GM19395 (cell line): ENCODE data around the gene ITGA6.

Source experiments
- ATAC-seq: cut with Tn5 transposase; IDR thresholded peaks from one replicate; pipeline ENCODE4 v1.9.1; 2021; ENCODE audit warnings: mild to moderate bottlenecking, moderate library complexity; ENCODE audit not compliant: unreplicated experiment

The ITGA6 gene

DNA sequence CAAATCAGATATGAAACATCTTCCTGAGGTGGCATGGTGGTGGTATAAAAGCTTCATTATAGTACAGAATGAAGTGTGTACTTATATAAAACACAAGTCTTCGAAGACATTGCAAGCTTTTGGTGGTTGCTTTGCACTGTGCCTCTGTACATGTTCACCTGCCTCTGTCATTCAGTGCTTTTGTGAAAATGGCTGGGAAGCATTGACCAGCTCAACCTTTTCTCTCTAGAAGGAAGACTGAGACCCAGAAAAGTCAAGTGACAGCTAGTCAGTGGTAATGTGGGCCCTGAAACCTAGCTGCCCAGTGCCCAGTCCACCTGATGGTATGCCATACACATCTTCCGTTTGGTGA is 12.1 kb downstream of the ITGA6 start:
- no peak for ATAC-seq

DNA sequence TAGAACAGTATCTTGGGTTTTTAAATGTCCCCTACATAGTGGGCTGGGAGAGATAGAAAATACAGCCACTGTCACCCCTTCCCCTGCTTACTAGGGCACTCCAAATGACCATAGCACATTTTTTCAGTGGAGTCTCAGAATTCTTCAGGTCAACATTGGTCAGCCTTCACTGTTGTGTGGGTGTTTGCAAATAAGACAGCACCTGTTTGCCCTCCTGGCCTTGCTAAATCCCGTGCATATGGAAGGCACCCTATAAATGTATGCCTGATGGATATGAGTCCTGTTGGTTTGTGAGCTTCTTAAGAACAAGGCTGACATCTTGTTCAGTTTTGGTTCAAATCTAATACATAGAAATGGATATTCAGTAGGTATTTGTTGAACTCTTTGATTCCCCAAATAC is 12.5 kb downstream of the ITGA6 start:
- ATAC-seq = no peak

DNA sequence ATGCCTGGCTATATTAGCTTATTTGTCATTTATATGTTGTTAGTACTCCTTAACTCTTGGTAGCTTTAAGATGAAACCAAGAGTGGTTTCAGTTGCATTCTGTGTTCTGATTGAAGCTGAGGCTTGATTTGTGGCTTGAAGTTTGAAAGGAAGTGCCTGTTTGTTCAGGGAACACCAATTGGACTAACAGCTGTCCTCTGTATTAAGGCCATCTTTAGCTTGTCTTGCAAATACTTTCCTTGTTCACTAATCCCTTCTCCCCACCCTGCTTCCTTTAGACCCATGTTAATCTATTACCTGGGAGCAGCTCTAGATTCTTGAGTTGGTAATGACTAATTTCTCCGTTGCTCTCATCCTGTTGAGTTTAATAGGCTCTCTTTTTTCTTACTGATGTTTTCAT is 13.4 kb downstream of the ITGA6 start:
- ATAC-seq = peak; percentile 72

DNA sequence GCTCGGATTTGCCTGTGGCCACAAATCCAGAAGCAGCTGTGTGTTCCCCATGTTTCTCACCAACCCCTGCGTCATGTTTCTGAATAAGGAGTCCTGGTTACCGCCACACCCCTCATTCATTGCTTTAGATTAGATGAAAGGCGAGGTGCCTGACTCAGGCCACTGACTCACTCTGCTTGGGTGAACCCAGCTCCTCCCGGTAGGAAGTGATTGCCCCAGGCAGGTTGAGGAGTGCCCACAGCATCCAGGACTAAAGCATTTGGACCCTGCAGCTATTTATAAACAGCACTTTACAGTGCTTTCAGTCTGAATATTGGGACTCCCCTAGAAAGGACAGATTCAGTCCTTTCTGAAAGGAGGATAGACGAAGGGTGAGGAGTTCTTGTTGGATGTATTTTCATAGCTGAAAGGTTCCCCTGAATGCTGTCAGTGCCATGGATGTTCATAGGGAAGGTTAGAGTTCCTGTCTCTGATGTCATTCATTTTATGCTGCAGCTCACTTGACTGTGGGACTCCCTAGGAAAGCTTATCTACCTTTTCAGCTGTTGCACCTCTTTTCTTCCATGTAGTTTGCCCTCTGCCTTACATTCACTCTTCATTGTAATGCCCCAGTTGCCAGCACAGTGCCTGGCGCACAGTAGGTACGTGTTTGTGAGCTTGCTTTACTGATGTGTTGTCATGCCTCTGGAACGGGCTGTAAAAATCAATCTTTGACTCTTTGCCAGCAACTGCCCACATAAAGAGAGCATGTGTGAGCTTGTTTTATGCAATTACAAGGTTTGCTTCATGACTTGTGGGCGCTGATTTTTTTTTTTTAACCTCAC is 14.9 kb downstream of the ITGA6 start:
- no peak for ATAC-seq

DNA sequence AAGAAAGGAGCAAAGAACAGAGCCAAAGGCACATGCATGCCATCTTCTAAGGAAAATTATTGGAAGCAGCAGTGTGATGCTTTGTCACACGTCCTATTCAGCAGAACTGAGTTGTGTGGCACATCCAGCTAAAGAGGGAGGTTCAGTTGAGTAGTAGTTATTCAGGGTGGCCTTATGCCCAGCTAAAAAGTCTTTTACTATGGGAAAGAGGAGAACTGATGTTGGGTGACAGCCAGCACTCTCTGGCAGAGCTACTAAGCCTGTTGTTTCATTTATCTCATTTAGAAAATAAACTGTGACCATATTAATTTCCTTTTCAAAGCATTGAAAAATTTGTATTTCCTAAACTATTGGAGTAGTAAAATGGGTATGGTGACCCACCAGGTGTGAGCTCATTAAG is 18.5 kb downstream of the ITGA6 start:
- ATAC-seq = no peak

DNA sequence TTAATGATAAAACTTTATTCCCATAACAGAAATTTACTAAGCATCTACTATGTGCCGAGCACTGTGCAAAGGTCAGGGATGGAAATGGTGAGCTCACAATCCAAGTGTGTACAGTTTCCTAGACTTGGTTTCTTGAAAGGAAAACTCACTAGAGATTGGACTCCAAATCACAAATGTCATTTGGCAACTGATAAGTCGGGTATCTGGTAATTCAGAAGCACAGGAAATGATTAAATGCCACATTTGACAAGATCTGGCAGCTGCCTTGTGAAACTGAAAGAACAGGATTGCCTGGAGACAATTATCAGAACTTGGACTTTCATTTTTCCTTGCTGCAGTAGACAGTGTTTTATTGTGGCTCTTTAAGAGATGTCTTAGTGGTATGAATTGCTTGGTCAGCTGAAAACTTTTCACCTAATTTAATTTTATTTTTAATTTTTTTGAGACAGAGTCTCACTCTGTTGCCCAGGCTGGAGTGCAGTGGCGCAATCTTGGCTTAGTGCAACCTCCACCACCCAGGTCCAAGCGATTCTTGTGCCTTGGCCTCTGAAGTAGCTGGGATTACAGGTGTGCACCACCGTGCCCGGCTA is 19.2 kb downstream of the ITGA6 start:
- ATAC-seq = no peak

DNA sequence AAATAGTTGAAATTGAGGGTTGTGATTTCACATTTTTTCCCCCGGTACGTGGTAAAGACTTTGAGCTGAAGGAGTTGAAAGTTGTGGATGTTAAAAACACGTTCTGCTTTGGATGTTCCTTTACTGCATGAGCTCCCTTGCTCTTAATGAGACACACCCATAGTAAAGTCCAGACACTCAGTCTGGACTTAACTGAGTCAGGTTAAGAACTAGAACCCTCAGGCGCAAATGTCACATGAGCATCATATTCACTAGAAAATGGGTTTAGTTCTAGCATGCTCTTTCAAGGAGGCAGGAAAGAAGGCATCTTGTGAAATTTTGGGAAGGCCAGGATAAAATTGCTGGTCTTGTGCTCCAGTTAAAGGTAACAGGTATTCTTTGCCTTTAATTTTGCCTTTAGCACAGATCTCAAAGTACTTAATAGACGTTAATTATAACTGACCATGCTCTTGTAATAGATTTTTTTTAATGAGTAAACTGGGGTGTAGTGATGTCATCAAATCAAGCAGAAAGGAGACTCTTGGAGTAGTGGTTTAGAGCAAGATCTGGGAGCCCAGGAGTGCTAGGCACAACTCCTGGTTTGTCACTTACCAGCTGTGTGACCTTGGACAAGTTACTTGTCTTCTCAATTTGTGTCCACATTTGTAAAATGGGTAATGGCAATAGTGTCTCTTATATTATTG is 20.6 kb downstream of the ITGA6 start:
- ATAC-seq = no peak

DNA sequence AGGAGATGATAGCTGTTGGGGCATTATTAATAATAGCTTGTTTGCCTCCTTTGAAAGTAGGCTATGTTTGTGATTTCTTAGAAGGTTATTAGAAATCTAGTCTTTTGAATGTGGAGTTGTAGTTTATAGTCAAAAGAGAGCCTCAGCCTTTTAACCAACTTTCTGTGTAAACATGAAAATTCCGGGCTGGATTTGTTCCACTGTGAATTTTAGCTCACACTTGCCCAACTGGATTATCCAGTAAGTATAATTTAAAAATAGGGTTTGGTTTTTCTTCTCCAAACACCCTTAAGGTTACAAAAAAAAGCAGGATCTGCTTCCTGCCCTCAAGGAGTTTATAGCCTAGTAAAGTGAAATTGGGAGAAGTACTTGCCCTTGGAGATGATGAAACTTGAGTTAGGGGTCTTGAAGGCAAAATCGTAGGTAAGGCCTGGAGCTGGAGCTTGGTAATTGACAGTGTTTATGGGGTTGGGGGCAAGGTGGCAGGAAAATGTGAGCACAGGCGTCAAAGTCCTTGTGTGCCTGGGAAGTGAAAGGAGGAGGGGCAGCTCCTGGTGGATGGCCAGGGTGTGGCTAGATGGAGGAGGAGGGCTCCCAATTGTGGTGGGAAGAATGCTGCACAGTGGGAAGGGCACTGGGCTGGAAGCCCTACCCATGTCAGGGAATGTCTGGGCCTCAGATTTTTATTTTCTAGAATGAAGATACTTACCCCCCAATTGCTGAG is 21.3 kb downstream of the ITGA6 start:
- ATAC-seq = no peak

DNA sequence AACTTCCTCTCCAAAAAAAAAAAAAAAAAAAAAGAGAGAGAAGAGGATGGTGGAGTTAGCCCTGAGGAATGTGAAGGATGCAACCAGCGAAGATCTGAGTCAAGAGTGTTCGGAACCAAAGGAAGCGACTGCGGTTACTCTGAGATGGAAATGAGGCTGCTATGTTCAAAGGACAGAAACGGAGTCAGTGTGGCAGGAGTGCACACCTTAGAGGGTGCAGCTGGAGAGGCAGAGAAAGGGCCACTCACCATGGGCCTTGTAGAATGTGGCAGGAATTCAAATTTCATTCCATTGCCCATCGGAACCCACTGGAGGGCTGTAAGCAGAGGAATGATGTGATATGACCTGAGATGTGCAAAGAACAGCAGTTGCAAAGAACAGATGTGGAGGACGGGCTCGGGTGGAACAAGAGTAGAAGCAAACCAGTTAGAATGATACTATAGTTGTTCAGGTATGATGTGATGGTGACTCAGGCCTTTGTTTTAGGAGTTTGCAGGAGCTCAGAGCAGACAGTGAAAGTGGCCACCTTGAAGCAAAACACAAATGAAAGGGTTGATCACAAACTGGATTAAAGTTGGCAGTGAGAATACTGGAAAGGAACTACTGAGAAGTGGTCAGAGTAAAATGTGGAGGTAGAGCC is 22.6 kb downstream of the ITGA6 start:
- no peak for ATAC-seq

DNA sequence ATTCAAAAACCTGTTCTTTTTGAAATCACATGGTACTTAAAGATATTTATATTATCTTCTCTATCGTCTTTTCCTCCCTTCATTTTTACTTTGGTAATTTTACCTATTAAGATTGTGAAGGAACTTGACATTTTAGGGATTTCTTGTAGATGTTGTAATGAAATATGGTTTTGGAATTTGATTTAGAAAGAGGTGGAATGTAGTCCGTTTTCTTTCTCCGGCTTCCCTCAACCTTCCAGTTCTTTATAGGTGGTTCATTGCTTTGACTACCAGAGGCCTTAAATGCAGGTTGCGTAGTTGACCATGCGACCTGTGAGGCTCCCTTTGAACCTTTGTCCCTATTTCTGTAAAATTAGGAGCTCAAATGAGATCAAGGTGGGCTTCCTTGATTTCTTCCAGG is 24.5 kb downstream of the ITGA6 start:
- no peak for ATAC-seq

DNA sequence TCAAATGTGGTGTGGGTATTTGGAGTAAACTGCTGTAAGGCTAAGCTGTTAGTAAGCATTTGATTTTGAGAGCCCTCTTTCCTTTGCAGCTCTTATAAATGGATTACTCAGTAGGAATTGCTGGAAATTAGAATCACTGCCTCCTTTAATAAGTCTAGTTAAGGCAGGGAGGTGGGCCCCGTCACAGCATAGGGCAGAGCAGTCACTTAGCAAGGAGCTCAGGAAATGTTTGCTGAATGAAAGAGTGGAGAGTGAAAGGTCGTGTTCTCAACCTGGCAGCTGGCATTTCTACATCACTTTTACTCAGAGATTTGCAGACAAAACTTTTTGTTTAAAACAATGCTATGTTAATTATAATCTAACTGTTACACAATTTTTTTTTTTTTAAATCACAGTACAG is 25.5 kb downstream of the ITGA6 start:
- ATAC-seq = no peak

DNA sequence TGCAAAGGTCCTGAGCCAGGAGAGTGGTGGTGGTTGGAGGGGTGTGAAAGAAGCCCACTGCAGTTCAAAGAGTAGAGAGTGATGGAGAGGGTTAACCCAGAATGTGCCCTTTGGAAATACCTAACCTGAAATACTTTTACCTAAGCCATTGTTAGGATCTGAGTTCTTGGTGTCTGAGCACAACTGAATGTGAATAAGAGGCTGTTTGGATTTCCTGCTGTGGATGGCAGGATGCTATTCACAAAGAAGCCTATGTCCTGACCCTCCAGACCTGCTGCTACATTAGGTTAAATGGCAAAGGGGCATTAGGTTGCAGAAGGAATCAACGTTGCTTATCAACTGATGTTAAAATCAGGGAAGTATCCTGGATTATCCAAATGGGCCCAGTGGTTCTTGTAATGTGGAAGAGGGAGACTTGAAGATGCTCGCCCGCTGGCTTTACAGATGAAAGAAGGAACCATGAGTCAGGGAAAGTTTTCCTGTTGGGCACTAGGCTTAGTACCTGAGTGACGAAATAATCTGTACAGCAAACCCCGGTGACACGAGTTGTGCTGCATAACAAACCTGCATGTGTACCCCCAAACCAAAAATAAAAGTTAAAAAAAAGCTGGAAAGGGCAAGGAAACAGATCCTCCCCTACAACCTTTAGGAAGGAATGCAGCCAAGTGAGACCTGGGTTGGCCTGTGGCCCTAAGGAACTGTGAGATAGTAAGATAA is 27.2 kb downstream of the ITGA6 start:
- no peak for ATAC-seq

DNA sequence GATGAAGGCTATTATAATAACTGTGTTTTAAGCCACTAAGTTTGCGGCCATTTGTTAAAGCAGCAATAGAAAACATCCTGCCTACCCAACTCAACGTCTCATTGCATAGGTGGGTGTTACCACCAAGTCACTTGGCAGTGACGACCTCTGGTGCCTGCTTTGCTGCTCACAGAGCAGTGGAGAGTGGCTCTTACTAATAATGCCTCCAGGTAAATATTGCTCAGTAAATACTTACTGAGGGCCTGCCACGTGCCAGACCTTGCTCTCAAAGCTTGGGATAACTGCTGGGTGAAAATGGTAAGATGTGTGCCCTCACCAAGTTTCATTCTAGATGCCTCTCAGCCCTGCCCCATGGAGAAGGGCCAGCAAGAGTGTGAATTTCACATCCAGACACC is 27.7 kb downstream of the ITGA6 start:
- no peak for ATAC-seq

DNA sequence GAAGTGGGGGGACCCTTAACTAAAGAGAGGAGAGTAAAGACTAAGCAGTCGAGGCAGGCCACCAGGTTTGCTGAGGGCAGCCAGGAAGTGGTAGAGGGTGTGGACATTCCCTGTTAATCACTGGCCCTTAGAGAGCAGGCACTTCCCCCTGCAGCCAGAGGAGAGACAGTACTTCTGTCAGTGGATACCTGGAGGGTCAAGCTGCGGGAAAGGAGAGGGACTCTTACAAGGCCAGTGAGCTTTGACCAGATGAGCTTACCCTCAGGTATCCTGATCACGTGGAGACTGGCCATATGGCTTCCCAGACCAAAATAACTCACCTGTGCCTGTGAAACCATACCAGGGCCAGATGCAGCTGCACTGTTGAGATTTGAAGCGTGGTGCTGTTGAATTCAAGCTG is 28.6 kb downstream of the ITGA6 start:
- ATAC-seq = no peak

DNA sequence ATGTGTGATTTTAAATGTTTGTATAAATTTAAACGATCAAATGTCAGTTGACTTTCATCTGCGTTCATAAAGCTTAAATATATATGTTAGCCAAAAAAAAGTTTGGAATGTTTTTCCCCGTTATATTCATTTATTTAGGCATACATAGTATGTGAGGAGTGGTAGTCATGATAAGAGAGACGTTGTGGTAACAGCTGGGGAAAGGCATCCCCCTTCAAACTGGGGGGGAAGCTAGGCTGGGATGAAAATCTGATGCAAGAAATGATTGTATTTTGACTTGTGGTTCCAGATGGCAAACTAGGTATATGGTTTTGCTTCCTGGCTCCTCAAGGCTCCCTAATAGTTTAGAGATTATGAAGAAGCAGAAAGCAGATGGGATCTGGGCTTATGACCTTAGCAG is 30.1 kb downstream of the ITGA6 start:
- no peak for ATAC-seq

DNA sequence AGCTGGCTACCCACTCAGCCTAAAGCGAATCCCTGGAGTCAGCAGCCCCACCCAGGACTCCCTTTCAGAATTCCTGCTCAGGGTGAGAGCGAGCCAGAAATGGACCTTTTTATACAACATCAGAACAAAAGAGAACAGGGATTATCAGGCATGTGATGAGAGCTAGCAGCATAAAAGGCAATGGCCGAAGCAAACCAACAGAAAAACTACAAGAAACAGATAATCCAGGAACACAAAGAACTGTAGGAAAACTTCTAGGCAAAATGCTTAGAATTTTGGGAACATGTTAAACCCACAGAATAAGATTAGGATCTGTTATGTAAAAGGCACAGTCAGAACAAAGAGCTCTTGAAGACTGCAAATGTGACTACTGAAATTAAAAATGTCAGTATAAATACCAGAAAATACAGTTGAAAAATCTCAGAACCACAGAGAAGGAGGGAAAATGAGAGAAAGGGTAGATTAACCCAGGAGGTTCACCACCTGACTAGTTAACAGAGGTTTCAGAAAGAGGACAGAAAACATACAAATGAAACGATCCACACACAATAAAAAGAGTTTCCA is 31.3 kb downstream of the ITGA6 start:
- no peak for ATAC-seq

DNA sequence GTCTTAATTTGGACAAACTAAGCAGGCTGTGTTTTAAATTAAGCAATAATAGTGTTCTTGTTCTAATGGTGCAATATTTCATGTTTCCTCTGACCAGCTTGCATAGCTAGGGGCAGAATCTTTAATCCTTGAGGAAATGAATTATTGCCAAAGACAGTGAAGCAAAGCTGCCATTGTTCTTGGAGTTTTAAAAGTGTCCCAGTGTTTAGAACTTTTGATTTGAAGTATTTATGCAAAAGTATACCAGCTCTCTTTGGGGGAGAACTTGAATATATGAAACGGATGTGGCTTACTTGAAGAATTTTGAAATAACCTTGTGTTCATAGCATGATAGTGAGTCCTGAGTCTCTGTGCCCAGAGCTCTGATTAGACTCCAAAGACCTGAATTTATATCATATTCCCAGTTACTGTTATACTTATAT is 33.4 kb downstream of the ITGA6 start:
- ATAC-seq = no peak

DNA sequence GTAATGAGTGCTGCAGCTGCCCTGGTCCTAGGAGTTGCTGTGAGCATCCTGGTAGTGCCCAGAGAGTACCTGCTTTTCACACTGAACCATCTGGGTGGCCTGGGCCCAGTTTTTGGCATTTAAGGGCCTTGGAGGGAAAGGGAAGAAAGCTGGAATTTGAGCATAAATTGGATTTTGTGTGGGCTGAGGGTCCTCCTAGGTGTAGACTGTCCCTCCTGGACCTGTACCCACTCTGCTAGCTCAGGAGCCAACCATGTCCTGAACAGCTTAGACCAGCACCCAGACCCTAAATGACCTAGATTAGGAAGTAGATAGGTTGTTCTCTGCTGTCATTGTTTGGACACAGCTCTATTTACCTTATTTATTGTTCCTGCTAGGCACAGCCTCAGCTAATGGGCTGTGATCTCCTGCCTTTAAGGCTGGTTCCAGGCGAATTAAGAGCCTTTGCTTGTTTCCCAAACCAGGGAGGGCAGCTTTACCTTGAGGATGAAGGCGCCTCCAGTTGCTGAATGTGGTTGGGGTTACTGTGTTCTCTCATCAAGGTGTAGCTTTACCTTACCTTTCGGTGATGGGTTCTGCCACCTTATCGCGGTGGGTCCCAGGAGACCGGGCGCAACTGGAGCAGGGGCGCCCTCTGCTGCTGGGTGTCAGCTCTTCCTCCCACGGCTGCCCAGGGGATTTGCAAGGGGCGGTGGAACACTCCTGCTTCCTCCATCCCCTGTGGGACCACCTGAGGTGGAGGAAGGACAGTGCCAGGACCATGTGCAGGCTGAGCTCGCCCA is 34.4 kb downstream of the ITGA6 start:
- ATAC-seq = no peak

DNA sequence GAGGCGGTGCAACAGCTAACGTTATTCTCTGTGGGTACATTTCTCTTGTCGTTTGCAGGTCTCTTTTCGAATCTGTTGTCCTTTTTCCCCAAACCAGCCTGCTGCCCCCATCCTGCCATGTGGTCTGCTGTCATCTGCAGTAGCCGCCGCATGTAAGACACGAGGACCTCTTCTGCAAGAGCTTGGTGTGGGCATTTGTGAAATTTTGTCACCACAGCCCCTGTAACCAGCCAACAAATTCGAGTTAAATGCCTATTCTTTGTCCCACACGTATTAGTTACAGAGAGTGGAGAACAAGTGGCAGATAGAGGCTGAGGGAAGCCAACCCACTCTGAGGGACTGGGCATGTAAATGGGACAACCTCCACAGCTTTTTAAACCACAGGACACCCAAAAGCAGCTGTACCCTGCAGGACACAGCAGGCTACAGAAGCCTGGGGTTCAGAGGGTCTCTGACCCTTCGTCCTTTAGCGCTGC is 35.0 kb downstream of the ITGA6 start:
- no peak for ATAC-seq
